ENCODE measurements around the gene SLC34A3.

SLC34A3 gene

DNA sequence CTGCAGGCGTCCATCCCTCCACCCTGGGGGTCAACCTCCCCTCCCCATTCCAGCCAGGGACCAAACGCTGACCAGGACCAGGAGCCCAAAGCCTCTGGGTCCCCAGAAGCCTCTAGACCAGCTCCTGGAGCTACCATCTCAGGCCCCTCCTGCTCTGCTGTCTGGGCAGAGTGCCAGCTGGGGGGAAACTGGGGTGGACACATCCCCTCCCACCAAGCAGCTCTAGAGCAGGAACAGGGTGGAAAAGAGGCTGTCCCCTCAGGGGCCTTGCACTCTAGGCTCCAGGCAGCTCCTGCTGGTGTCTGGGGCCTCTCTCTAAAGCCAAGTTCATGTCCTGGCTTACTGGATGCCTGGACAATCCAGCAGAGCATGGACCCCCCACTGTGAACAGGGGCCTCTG, 37.8 kb upstream of the SLC34A3 start:
- Histone ChIP-seq H3K27me3 (no peaks in the 10 kb centered on the region), H3K4me1 (peaks cover 4% of the 10 kb centered on the region), H3K9me3 (no peaks in the 10 kb centered on the region), H3K36me3 (peaks cover 4% of the 10 kb centered on the region; the same call in 1 of the 2 replicates), H3K4me3 (ENCODE audit: low read depth, low read length) (no peak overlapping the region)
- DNase-seq = no peak
- TF ChIP-seq, protein P1, sequence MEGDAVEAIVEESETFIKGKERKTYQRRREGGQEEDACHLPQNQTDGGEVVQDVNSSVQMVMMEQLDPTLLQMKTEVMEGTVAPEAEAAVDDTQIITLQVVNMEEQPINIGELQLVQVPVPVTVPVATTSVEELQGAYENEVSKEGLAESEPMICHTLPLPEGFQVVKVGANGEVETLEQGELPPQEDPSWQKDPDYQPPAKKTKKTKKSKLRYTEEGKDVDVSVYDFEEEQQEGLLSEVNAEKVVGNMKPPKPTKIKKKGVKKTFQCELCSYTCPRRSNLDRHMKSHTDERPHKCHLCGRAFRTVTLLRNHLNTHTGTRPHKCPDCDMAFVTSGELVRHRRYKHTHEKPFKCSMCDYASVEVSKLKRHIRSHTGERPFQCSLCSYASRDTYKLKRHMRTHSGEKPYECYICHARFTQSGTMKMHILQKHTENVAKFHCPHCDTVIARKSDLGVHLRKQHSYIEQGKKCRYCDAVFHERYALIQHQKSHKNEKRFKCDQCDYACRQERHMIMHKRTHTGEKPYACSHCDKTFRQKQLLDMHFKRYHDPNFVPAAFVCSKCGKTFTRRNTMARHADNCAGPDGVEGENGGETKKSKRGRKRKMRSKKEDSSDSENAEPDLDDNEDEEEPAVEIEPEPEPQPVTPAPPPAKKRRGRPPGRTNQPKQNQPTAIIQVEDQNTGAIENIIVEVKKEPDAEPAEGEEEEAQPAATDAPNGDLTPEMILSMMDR (IDR thresholded peaks at IDR 0.05; ENCODE audit: low read depth, low read length) = no peak

DNA sequence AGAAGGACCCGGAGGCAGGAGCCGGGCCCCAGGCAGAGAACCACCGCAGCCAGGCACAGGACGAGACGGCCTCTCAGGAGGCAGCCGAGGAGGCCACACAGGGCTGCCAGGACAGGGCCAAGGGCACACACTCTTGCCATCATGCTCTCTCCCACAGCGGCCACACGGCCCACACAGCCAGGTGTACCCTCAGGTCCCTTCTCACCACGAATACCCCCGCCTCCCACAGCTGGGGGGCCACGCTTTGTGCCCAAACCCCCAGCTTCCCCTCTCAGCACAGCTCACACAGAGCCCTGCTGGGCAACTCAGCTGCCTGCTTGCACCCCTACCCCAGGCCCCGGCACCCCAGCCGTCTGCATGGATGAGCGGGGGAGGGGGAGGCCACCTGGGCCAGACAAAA, 36.9 kb upstream of the SLC34A3 start:
- H3K4me3 ChIP-seq (ENCODE audit: low read depth, low read length) = no peak overlapping the region
- TF ChIP-seq, protein P1 (IDR thresholded peaks at IDR 0.05; ENCODE audit: low read depth, low read length) = no peak
- H3K4me1 ChIP-seq = peaks cover 4% of the 10 kb centered on the region
- no peaks in the 10 kb centered on the region for H3K9me3 ChIP-seq
- no peaks in the 10 kb centered on the region for H3K27me3 ChIP-seq
- no peak for DNase-seq
- peaks cover 4% of the 10 kb centered on the region; the same call in 1 of the 2 replicates for H3K36me3 ChIP-seq

DNA sequence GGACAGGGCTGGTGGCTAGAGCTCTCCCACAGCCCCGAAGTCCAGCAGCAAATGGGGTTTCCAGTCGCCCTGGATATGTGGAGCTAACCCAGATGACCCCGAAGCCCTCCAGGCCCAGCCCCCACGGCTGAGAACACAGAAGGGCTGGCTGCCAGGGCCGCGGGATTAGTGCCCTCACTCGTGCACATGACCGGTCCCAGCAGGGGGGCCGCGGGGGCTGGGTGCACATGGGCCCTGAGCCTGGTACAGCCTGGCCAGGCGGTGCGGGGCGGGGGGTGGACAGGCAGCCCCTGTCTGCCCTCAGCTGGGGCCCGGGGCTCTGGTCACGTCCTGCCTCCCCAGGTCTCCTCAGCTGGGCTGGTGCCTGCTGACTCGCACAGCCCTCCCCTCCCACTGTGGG, 36.3 kb upstream of the SLC34A3 start:
- Histone ChIP-seq H3K27me3 (no peaks in the 10 kb centered on the region), H3K9me3 (no peaks in the 10 kb centered on the region), H3K4me3 (ENCODE audit: low read depth, low read length) (no peak overlapping the region), H3K36me3 (peaks cover 4% of the 10 kb centered on the region; the same call in 1 of the 2 replicates), H3K4me1 (peaks cover 5% of the 10 kb centered on the region)
- DNase-seq = no peak
- TF ChIP-seq, protein P1 (IDR thresholded peaks at IDR 0.05; ENCODE audit: low read depth, low read length) = no peak

DNA sequence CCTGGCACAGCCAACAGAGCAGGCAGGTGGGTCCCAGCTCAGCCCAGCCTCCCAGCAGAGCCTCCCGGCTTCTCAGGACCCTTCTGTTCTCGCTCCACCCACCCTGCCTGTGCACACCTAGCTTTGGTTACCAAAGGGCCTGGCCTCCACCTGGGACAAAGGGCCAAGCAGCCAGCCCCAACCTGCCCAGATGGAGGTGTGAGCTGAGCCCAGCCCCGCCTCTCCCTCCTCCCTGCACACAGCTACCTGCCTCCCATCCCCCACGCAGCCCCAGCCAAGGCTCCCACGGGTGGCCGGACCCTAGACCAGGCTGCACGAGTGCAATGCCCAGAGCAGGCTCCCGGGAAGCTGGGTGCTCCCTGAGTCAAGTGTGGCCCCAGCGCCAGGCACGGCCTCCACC, 35.8 kb upstream of the SLC34A3 start:
- TF ChIP-seq, protein P1 (IDR thresholded peaks at IDR 0.05; ENCODE audit: low read depth, low read length) = no peak
- no peaks in the 10 kb centered on the region for H3K9me3 ChIP-seq
- no peak for DNase-seq
- no peaks in the 10 kb centered on the region for H3K27me3 ChIP-seq
- H3K4me3 ChIP-seq (ENCODE audit: low read depth, low read length) = no peak overlapping the region
- H3K4me1 ChIP-seq = peaks cover 6% of the 10 kb centered on the region
- H3K36me3 ChIP-seq = peaks cover 4% of the 10 kb centered on the region; the same call in 1 of the 2 replicates

DNA sequence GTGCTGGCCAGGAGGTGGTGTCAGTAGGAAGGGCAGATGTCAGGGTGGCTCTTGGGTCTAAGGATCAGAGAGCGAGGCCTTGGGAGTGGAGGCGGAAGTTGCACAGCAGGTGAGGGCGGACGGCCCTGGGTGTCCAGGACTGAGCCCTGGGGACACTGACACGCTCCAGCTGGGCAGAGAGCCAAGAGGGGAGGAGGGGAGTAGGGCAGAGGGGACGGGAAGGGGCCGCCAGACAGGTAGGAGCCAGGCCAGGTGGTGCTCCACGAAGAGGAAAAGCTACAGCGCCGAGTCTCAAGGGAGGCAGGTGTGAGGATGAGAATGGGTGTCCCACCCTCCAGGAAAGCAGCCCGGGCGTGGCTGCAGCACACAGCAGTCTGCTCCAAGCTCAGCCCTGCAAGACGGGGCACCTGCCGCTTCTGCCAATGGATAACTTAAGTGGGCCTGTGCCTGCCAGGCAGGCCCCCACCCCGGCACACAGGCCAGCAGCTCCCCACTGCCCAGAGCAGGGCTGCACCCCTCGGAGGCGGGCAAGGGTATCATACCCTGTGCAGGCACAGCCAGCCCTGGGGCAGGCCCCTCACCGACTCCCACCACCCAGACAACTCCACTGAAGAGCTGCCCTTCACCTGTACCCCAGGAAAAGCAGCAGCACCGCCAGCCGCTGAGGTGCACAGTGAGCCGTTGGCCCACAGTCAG, 35.0 kb upstream of the SLC34A3 start:
- TF ChIP-seq, protein P1 (IDR thresholded peaks at IDR 0.05; ENCODE audit: low read depth, low read length) = no peak
- Histone ChIP-seq H3K4me3 (ENCODE audit: low read depth, low read length) (no peak overlapping the region), H3K4me1 (peaks cover 6% of the 10 kb centered on the region), H3K9me3 (no peaks in the 10 kb centered on the region), H3K36me3 (peaks cover 4% of the 10 kb centered on the region; the same call in 1 of the 2 replicates), H3K27me3 (no peaks in the 10 kb centered on the region)
- no peak for DNase-seq
